Peyer's patch (tissue), 4 donors: ENCODE data around the gene HSPBAP1.

ENCODE experiments used
- CTCF ChIP-seq, 6 experiments: fragments of 450-650 bp in 4 of 6; fragments of 200-600 bp in 2 of 6; sonication (generic) in 1 of 6; IDR thresholded peaks; one replicate each; pipeline ENCODE4 v1.5.1; 2017 to 2019; ENCODE audit warnings: antibody characterized with exemption in 6 of 6, mild to moderate bottlenecking in 3 of 6, moderate library complexity in 1 of 6
- POLR2A ChIP-seq, 2 donors: fragments of 450-650 bp; IDR thresholded peaks; one replicate each; pipeline ENCODE4 v1.5.1; 2017; ENCODE audit warnings: antibody characterized with exemption in 2 of 2, mild to moderate bottlenecking in 2 of 2, moderate library complexity in 2 of 2

DNA sequence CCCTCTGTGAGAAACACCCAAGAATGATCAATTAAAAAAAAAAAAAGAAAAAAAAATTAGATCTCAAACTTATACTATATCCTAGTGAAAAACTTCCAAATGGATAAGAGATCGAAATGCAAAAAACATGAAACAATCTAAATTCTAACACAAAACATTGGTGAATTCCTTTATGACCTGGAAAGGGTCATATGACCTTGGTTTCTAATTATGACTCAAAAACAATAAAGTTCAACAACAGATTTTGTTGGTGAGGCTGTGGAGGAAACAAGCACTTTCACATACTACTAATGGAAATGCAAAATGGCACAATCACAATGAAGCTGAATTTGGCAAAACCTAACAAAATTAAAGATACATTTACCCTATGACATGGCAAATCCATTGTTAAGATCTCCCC, 45.3 kb downstream of the HSPBAP1 start:
- TF ChIP-seq CTCF (IDR thresholded peaks at IDR 0.05) (no peak), POLR2A (IDR thresholded peaks at IDR 0.05) (no peak)
